HUES48 (cell line): ENCODE measurements around the gene C6orf118.

Experiments
- H3K27ac ChIP-seq: one replicate; pipeline ENCODE4 v1.7.0; 2013; ENCODE audit warnings: low read depth, low read length, inconsistent platforms
- H3K27me3 ChIP-seq: 2 replicates; pipeline ENCODE4 v1.6.1; 2013; ENCODE audit warnings: mild to moderate bottlenecking, low read length; ENCODE audit not compliant: control insufficient read depth, insufficient read depth
- H3K36me3 ChIP-seq: 2 replicates; pipeline ENCODE4 v1.6.1; 2013; ENCODE audit warnings: low read length; ENCODE audit not compliant: control insufficient read depth, insufficient read depth
- H3K4me1 ChIP-seq: 2 replicates; pipeline ENCODE4 v1.6.1; 2013; ENCODE audit warnings: mild to moderate bottlenecking, low read length; ENCODE audit not compliant: control insufficient read depth, insufficient read depth
- H3K4me3 ChIP-seq: 2 replicates; pipeline ENCODE4 v1.5.1; 2013; ENCODE audit warnings: mild to moderate bottlenecking, low read depth, low read length
- H3K9ac ChIP-seq: 2 replicates; pipeline ENCODE4 v1.6.1; 2013; ENCODE audit warnings: mild to moderate bottlenecking, low read depth, low read length, moderate library complexity
- H3K9me3 ChIP-seq: 2 replicates; pipeline ENCODE4 v1.6.1; 2013; ENCODE audit warnings: low read length; ENCODE audit not compliant: control insufficient read depth, insufficient read depth

The C6orf118 gene

GRCh38 chr6:165244524-165245247, 64.7 kb downstream of the C6orf118 start:
- Histone ChIP-seq H3K9ac (no peak overlapping the region), H3K27me3 (no peaks in the 10 kb centered on the region), H3K4me1 (peaks cover 14% of the 10 kb centered on the region), H3K27ac (no peak overlapping the region), H3K9me3 (peaks cover 2% of the 10 kb centered on the region; the same call in 1 of the 2 replicates), H3K4me3 (no peak overlapping the region), H3K36me3 (no peaks in the 10 kb centered on the region)

GRCh38 chr6:165243801-165244200, 65.6 kb downstream of the C6orf118 start:
- H3K27ac ChIP-seq: no peak overlapping the region
- no peak overlapping the region for H3K4me3 ChIP-seq
- no peaks in the 10 kb centered on the region for H3K36me3 ChIP-seq
- H3K27me3 ChIP-seq: no peaks in the 10 kb centered on the region
- peaks cover 14% of the 10 kb centered on the region for H3K4me1 ChIP-seq
- H3K9ac ChIP-seq: no peak overlapping the region
- peaks cover 2% of the 10 kb centered on the region; the same call in 1 of the 2 replicates for H3K9me3 ChIP-seq

DNA sequence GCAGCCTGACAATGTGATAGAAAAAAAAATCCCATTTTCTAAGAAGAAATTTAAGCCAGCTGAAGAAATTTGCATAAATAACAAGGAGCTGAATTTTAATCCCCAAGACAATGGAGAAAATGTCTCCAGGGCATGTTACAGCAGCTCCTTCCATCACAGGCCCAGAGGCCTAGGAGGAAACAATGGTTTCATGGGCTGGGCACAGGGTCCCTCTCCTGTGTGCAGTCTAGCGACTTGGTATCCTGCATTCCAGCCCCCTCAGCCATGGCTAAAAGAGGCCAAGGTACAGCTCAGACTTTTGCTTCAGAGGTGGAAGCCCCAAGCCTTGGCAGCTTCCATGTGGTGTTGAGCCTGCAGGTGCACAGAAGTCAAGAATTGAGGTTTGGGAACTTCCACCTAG, 73.1 kb downstream of the C6orf118 start:
- no peaks in the 10 kb centered on the region for H3K4me1 ChIP-seq
- H3K27me3 ChIP-seq: no peaks in the 10 kb centered on the region
- H3K36me3 ChIP-seq: no peaks in the 10 kb centered on the region
- H3K9me3 ChIP-seq: peaks cover 28% of the 10 kb centered on the region
- no peak overlapping the region for H3K9ac ChIP-seq
- H3K27ac ChIP-seq: no peak overlapping the region
- no peak overlapping the region for H3K4me3 ChIP-seq

GRCh38 chr6:165232731-165233488, 76.5 kb downstream of the C6orf118 start:
- Histone ChIP-seq H3K9ac (no peak overlapping the region), H3K27ac (no peak overlapping the region), H3K4me1 (no peaks in the 10 kb centered on the region), H3K27me3 (no peaks in the 10 kb centered on the region), H3K4me3 (no peak overlapping the region), H3K9me3 (peaks cover 25% of the 10 kb centered on the region), H3K36me3 (no peaks in the 10 kb centered on the region)

- no peak overlapping the region for H3K27ac ChIP-seq
Observed at GRCh38 chr6:165231581-165232561, 77.5 kb downstream of the C6orf118 start.

GRCh38 chr6:165231177-165231576, 78.2 kb downstream of the C6orf118 start:
- peaks cover 10% of the 10 kb centered on the region for H3K9me3 ChIP-seq
- no peak overlapping the region for H3K27ac ChIP-seq
- H3K4me3 ChIP-seq: no peak overlapping the region
- H3K36me3 ChIP-seq: no peaks in the 10 kb centered on the region
- no peaks in the 10 kb centered on the region for H3K4me1 ChIP-seq
- no peak overlapping the region for H3K9ac ChIP-seq
- no peaks in the 10 kb centered on the region for H3K27me3 ChIP-seq

More at GRCh38 chr6:165231581-165232561, 77.5 kb downstream of the C6orf118 start:
- no peak overlapping the region for H3K4me3 ChIP-seq
- no peak overlapping the region for H3K9ac ChIP-seq
- no peaks in the 10 kb centered on the region for H3K27me3 ChIP-seq
- peaks cover 17% of the 10 kb centered on the region for H3K9me3 ChIP-seq
- H3K4me1 ChIP-seq: no peaks in the 10 kb centered on the region
- no peaks in the 10 kb centered on the region for H3K36me3 ChIP-seq
